HepG2 (cell line): ENCODE measurements around the gene BRSK2. TPM values are rescaled to one million over a fixed set of nuclear protein-coding genes. Genes with fewer than 3 reads are reported as not detected.

Experiments
- HIVEP1 ChIP-seq: sonication (generic); formaldehyde crosslinking; IDR thresholded peaks from 2 replicates; pipeline ENCODE4 v1.4.0; 2020; ENCODE audit warnings: mild to moderate bottlenecking, missing genetic modification reagents
- MIXL1 ChIP-seq: IDR thresholded peaks from 2 replicates; pipeline ENCODE4 v1.6.1; 2016
- NFE2L2 ChIP-seq: fragments of 150-350 bp; IDR thresholded peaks from 2 replicates; pipeline ENCODE4 v1.6.1; 2014; ENCODE audit warnings: low read length
- NFIC ChIP-seq: IDR thresholded peaks from 2 replicates; pipeline ENCODE4 v1.6.1; 2012; ENCODE audit warnings: mild to moderate bottlenecking, low read length, inconsistent platforms
- NRL ChIP-seq: sonication (generic); formaldehyde crosslinking; IDR thresholded peaks from 2 replicates; pipeline ENCODE4 v1.5.0; 2020; ENCODE audit warnings: missing genetic modification reagents, mild to moderate bottlenecking, moderate library complexity, borderline replicate concordance
- POLR2A ChIP-seq, 2 experiments: IDR thresholded peaks; 2 replicates each; pipeline ENCODE4 v1.6.1; 2011; ENCODE audit warnings: low read depth in 2 of 2, low read length in 2 of 2, mild to moderate bottlenecking in 1 of 2, moderate library complexity in 1 of 2; ENCODE audit not compliant: insufficient read depth in 1 of 2
- TBP ChIP-seq: sonication (generic); formaldehyde crosslinking; IDR thresholded peaks from 2 replicates; pipeline ENCODE4 v1.5.0; 2020; ENCODE audit warnings: missing genetic modification reagents
- ZBTB40 ChIP-seq, 2 experiments: fragments of 450-650 bp in 1 of 2; sonication (generic) in 1 of 2; formaldehyde crosslinking in 1 of 2; IDR thresholded peaks; 2 replicates each; pipeline versions ENCODE4 v1.6.1 to v1.8.0; 2016 to 2022; ENCODE audit warnings: antibody characterized with exemption in 1 of 2, mild to moderate bottlenecking in 1 of 2, missing genetic modification reagents in 1 of 2
- ZFX ChIP-seq: sonication (generic); formaldehyde crosslinking; IDR thresholded peaks from 2 replicates; pipeline ENCODE4 v1.4.0; 2020; ENCODE audit warnings: mild to moderate bottlenecking, low read depth, missing genetic modification reagents, moderate library complexity
- ZNF296 ChIP-seq: sonication (generic); formaldehyde crosslinking; conservative IDR thresholded peaks from 2 replicates; pipeline ENCODE4 v1.5.0; 2020; ENCODE audit warnings: mild to moderate bottlenecking, missing genetic modification reagents
- ZNF460 ChIP-seq: sonication (generic); formaldehyde crosslinking; IDR thresholded peaks from 2 replicates; pipeline ENCODE4 v1.5.1; 2020; ENCODE audit warnings: missing genetic modification reagents, mild to moderate bottlenecking, borderline replicate concordance
- ZNF513 ChIP-seq: sonication (generic); formaldehyde crosslinking; conservative IDR thresholded peaks from 2 replicates; pipeline ENCODE4 v1.5.0; 2020; ENCODE audit warnings: missing genetic modification reagents
- ZNF615 ChIP-seq: sonication (generic); formaldehyde crosslinking; IDR thresholded peaks from 2 replicates; pipeline ENCODE4 v1.5.0; 2020; ENCODE audit warnings: mild to moderate bottlenecking, missing genetic modification reagents, borderline replicate concordance
- ZNF792 ChIP-seq: IDR thresholded peaks from 2 replicates; pipeline ENCODE4 v1.6.1; 2016
- ZNF83 ChIP-seq: sonication (generic); formaldehyde crosslinking; IDR thresholded peaks from 2 replicates; pipeline ENCODE4 v1.4.0; 2020; ENCODE audit warnings: missing genetic modification reagents, mild to moderate bottlenecking, borderline replicate concordance
- ZNF850 ChIP-seq: sonication (generic); formaldehyde crosslinking; conservative IDR thresholded peaks from 2 replicates; pipeline ENCODE4 v1.9.0; 2021; ENCODE audit warnings: mild to moderate bottlenecking, missing genetic modification reagents
- ZSCAN31 ChIP-seq: sonication (generic); formaldehyde crosslinking; IDR thresholded peaks from 2 replicates; pipeline ENCODE4 v1.5.0; 2020; ENCODE audit warnings: low read depth, mild to moderate bottlenecking, missing genetic modification reagents
- polyA plus RNA-seq, 8 experiments: library from polyadenylated mRNA; depleted of rRNA in 3 of 8; stranded (reverse) in 7 of 8; unstranded in 1 of 8; fragments of >200 nt; fragmentation: Illumina TruSeq in 4 of 8; extraction: Trizol in 4 of 8; gene quantifications; 2 replicates each; pipeline versions ENCODE4 v1.2.1 to v1.2.3, GENCODE V29; 2011 to 2016; ENCODE audit warnings: low read depth in 4 of 8, missing spikeins in 1 of 8, mixed read lengths in 1 of 8; ENCODE audit not compliant: insufficient read depth in 1 of 8
- total RNA-seq, 5 experiments: library from RNA; depleted of rRNA; stranded (reverse); fragments of >200 nt; fragmentation: Illumina TruSeq; extraction: Trizol; gene quantifications; 2 replicates each; pipeline ENCODE4 v1.2.3, GENCODE V29; 2016; ENCODE audit warnings: low read depth in 1 of 5
- TF ChIP-seq, protein P1 (sequence below): sonication (generic); formaldehyde crosslinking; IDR thresholded peaks from 2 replicates; pipeline ENCODE4 v1.4.0; 2020; ENCODE audit warnings: missing genetic modification reagents, borderline replicate concordance

Gene BRSK2
- total and polyA plus RNA-seq, 2 of the 13 experiments (the other 11 are each of a cell fraction or from before 2014, with no cell fraction given) = 0.74 to 1.1 TPM

GRCh38 chr11:1401656-1402221, 12.0 kb downstream of the BRSK2 start (continued):
- TF ChIP-seq ZBTB40 (IDR thresholded peaks at IDR 0.05) (no peak), ZBTB40 (CRISPR knock-in tag; IDR thresholded peaks at IDR 0.05) (no peak), HIVEP1 (CRISPR knock-in tag) (no peak), POLR2A (IDR thresholded peaks at IDR 0.05; ENCODE audit: insufficient read depth in 1 of 2, low read depth in 2 of 2, low read length in 2 of 2) (no peak), ZNF83 (CRISPR knock-in tag) (peak; percentile 36; the same call in 1 of the 2 replicates), ZNF513 (CRISPR knock-in tag) (no peak), ZNF296 (CRISPR knock-in tag) (no peak), NFIC (no peak), ZNF850 (CRISPR knock-in tag) (no peak), MIXL1 (CRISPR knock-in tag) (peak; percentile 39; the same call in 1 of the 2 replicates), ZSCAN31 (CRISPR knock-in tag) (no peak), ZFX (CRISPR knock-in tag) (peak; percentile 28; the same call in 1 of the 2 replicates), ZNF792 (CRISPR knock-in tag) (peak; percentile 67; the same call in 1 of the 2 replicates), ZNF615 (CRISPR knock-in tag) (no peak), ZNF460 (no peak), TBP (CRISPR knock-in tag) (no peak), NRL (CRISPR knock-in tag) (no peak; the same call in 1 of the 2 replicates), NFE2L2 (no peak)
- TF ChIP-seq, protein P1, sequence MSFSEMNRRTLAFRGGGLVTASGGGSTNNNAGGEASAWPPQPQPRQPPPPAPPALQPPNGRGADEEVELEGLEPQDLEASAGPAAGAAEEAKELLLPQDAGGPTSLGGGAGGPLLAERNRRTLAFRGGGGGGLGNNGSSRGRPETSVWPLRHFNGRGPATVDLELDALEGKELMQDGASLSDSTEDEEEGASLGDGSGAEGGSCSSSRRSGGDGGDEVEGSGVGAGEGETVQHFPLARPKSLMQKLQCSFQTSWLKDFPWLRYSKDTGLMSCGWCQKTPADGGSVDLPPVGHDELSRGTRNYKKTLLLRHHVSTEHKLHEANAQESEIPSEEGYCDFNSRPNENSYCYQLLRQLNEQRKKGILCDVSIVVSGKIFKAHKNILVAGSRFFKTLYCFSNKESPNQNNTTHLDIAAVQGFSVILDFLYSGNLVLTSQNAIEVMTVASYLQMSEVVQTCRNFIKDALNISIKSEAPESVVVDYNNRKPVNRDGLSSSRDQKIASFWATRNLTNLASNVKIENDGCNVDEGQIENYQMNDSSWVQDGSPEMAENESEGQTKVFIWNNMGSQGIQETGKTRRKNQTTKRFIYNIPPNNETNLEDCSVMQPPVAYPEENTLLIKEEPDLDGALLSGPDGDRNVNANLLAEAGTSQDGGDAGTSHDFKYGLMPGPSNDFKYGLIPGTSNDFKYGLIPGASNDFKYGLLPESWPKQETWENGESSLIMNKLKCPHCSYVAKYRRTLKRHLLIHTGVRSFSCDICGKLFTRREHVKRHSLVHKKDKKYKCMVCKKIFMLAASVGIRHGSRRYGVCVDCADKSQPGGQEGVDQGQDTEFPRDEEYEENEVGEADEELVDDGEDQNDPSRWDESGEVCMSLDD = no peak
